Ishikawa (cell line): ENCODE measurements around the gene AP4M1.

Experiments used
- CEBPB ChIP-seq: IDR thresholded peaks from 2 replicates; pipeline ENCODE4 v1.6.1; 2012
- CREB1 ChIP-seq: IDR thresholded peaks from 2 replicates; pipeline ENCODE4 v1.6.1; 2012; ENCODE audit warnings: low read depth
- EGR1 ChIP-seq: IDR thresholded peaks from 2 replicates; pipeline ENCODE4 v1.6.1; 2012
- EP300 ChIP-seq: IDR thresholded peaks from 2 replicates; pipeline ENCODE4 v1.6.1; 2012; ENCODE audit warnings: borderline replicate concordance
- FOXM1 ChIP-seq: IDR thresholded peaks from 2 replicates; pipeline ENCODE4 v1.6.1; 2012; ENCODE audit warnings: low read depth, borderline replicate concordance
- MAX ChIP-seq: IDR thresholded peaks from 2 replicates; pipeline ENCODE4 v1.6.1; 2012
- NFIC ChIP-seq: IDR thresholded peaks from 2 replicates; pipeline ENCODE4 v1.6.1; 2012
- RAD21 ChIP-seq: IDR thresholded peaks from 2 replicates; pipeline ENCODE4 v1.6.1; 2012; ENCODE audit warnings: low read depth
- TAF1 ChIP-seq: IDR thresholded peaks from 2 replicates; pipeline ENCODE4 v1.6.1; 2012; ENCODE audit warnings: low read depth, mild to moderate bottlenecking
- TCF12 ChIP-seq: IDR thresholded peaks from 2 replicates; pipeline ENCODE4 v1.6.1; 2012; ENCODE audit warnings: low read depth
- TEAD4 ChIP-seq: IDR thresholded peaks from 2 replicates; pipeline ENCODE4 v1.6.1; 2012
- YY1 ChIP-seq: IDR thresholded peaks from 2 replicates; pipeline ENCODE4 v1.6.1; 2012; ENCODE audit warnings: low read depth
- ZBTB7A ChIP-seq: IDR thresholded peaks from 2 replicates; pipeline ENCODE4 v1.6.1; 2012; ENCODE audit warnings: low read depth
- TF ChIP-seq, protein P1 (sequence below): IDR thresholded peaks from 2 replicates; pipeline ENCODE4 v1.6.1; 2012
- TF ChIP-seq, protein P2 (sequence below): IDR thresholded peaks from 2 replicates; pipeline ENCODE4 v1.6.1; 2012; ENCODE audit warnings: low read depth, mild to moderate bottlenecking

Gene AP4M1

DNA sequence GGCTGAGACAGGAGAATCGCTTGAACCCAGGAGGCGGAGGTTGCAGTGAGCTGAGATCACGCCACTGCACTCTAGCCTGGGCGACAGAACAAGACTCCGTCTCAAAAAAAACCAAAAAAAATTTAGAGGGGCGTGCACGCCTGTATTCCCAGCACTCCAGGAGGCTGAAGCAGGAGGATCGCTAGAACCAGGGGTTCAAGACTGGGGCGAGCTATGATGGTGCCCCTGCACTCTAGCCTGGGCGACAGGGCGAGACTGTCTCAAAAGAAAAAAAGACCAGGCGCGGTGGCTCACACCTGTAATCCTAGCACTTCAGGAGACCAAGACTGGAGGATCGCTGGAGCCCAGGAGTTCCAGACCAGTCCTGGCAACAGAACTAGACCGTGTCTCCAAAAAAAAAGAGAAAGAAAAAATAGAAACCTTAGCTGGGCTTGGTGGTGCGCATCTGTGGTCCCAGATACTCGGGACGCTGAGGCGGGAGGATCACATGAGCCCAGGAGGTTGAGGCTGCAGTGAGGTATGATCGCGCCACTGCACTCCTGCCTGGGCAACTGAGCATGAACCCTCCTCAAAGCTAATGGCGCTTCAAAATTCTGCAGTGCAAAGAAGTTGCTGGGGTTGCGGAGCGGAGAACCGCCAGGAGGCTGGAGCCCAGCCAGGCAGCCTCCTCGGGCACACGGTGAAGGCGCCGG is 24.9 kb downstream of the AP4M1 start:
- TF ChIP-seq EGR1 = no peak
- 0 out of 2 replicates have a peak, but pooled peaks have one; percentile 12 for TF ChIP-seq FOXM1
- TF ChIP-seq ZBTB7A = no peak
- TF ChIP-seq, protein P1, sequence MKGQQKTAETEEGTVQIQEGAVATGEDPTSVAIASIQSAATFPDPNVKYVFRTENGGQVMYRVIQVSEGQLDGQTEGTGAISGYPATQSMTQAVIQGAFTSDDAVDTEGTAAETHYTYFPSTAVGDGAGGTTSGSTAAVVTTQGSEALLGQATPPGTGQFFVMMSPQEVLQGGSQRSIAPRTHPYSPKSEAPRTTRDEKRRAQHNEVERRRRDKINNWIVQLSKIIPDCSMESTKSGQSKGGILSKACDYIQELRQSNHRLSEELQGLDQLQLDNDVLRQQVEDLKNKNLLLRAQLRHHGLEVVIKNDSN = peak; percentile 50; the same call in 1 of the 2 replicates
- TF ChIP-seq, protein P2, sequence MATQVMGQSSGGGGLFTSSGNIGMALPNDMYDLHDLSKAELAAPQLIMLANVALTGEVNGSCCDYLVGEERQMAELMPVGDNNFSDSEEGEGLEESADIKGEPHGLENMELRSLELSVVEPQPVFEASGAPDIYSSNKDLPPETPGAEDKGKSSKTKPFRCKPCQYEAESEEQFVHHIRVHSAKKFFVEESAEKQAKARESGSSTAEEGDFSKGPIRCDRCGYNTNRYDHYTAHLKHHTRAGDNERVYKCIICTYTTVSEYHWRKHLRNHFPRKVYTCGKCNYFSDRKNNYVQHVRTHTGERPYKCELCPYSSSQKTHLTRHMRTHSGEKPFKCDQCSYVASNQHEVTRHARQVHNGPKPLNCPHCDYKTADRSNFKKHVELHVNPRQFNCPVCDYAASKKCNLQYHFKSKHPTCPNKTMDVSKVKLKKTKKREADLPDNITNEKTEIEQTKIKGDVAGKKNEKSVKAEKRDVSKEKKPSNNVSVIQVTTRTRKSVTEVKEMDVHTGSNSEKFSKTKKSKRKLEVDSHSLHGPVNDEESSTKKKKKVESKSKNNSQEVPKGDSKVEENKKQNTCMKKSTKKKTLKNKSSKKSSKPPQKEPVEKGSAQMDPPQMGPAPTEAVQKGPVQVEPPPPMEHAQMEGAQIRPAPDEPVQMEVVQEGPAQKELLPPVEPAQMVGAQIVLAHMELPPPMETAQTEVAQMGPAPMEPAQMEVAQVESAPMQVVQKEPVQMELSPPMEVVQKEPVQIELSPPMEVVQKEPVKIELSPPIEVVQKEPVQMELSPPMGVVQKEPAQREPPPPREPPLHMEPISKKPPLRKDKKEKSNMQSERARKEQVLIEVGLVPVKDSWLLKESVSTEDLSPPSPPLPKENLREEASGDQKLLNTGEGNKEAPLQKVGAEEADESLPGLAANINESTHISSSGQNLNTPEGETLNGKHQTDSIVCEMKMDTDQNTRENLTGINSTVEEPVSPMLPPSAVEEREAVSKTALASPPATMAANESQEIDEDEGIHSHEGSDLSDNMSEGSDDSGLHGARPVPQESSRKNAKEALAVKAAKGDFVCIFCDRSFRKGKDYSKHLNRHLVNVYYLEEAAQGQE = no peak
- TF ChIP-seq EP300 = no peak
- no peak for TF ChIP-seq CEBPB

DNA sequence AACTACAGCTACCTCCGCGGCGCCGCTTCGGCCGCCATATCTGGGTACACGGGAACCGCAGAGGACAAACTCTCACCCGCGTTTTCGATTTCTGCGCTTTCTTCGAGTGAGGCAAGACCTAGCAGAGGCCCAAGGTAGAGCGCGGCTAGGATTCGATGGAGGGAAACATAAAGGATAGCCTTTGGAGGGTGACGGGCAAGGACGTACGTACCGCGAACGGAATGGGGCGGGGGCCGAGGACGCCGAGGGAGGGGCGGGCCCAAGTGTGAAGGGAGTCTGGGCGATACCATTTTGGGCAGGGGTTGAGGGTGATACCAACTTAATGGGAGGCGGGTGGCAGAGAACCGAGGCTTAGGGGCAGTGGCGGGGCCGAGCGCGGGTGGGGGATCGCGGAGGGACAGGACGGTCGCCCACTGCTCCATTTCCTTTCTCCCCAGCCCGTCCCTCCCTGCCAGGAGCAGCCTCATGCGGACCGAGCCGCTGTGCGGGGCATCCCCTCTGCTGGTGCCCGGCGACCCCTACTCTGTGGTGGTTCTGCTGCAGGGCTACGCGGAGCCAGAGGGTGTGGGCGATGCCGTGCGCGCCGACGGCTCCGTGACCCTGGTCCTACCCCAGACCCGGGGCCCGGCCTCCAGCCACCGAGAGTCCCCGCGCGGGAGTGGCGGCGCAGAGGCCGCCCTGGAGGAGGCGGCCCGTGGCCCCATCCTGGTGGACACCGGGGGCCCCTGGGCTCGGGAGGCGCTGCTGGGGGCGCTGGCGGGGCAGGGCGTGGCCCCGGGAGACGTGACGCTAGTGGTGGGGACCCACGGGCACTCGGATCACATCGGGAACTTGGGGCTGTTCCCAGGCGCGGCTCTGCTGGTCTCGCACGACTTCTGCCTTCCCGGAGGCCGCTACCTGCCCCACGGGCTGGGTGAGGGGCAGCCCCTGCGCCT is 25.8 kb downstream of the AP4M1 start, which contains the start of gene MBLAC1:
MBLAC1 (plus strand) TSS at position 37 of the 935 bp plus-strand sequence; CDS start at position 466, 429 bp downstream.
- TF ChIP-seq YY1 = peak; percentile 90
- TF ChIP-seq EGR1 = no peak
- TF ChIP-seq CREB1 = no peak
- TF ChIP-seq TEAD4 = no peak
- no peak for TF ChIP-seq CEBPB
- no peak; the same call in 1 of the 2 replicates for TF ChIP-seq EP300
- no peak for TF ChIP-seq NFIC
- TF ChIP-seq ZBTB7A = peak; percentile 93
- TF ChIP-seq FOXM1 = no peak
- peak; percentile 41; the same call in 1 of the 2 replicates for TF ChIP-seq TCF12
- TF ChIP-seq RAD21 = no peak
- peak; percentile 84 for TF ChIP-seq TAF1
- TF ChIP-seq, protein P1 = no peak
- TF ChIP-seq MAX = peak; percentile 64
- TF ChIP-seq, protein P2 = no peak

GRCh38 chr7:100127866-100128636 is 26.6 kb downstream of the AP4M1 start:
- TF ChIP-seq, protein P1 = no peak
- TF ChIP-seq FOXM1 (no peak), MAX (no peak), TAF1 (no peak)

- TF ChIP-seq CEBPB (no peak), TAF1 (no peak), NFIC (no peak), YY1 (no peak), TEAD4 (no peak), FOXM1 (no peak), TCF12 (no peak)
- TF ChIP-seq, protein P2 = no peak
Observed at GRCh38 chr7:100128637-100128963, 27.2 kb downstream of the AP4M1 start.
